ENCODE measurements around the gene EDN2.

Gene EDN2

DNA sequence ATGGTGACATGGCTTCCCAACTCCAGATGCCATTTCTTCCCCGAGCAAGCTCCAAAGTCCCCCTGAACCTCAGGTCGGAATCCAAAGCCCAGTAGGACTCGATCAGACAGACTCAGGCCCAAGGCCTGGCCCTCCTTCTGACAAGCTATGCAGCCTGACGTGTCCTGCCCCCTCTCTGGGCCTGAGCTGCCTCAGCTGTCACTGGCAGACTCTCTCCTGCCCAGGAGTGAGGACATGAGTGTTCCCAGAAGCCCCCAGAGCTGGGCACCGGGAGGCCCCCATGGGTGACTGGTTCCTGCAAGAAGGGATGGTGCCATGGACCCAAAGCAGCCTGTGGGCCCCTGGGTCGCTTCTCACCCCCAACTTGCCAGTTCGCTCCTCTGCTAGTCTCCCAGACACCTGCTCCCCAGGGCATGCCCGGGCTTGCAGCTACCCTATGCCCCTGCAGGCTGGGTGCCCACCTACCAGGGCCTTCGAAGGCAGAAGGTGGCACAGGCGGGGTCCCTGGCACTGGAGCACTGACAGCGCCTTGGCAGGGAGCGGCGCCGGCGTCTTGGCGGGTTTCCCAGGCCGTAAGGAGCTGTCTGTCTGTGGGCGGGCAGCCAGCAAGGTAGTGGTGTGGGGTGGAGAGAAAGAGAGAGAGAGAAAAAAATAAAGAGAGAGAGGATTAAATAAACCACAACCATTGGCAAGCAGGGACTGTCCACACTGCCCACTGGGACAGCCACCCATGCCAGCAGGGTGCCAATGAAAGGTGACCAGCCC is 2.3 kb downstream of the EDN2 start:
- DNase-seq: no peak

- no peak for DNase-seq
Measured at GRCh38 chr1:41481109-41481775, 3.2 kb downstream of the EDN2 start.

GRCh38 chr1:41480204-41481108 is 4.0 kb downstream of the EDN2 start:
- DNase-seq: no peak

GRCh38 chr1:41479808-41480160 is 4.7 kb downstream of the EDN2 start:
- no peak for DNase-seq

GRCh38 chr1:41479000-41479807 is 5.3 kb downstream of the EDN2 start:
- no peak for DNase-seq

DNA sequence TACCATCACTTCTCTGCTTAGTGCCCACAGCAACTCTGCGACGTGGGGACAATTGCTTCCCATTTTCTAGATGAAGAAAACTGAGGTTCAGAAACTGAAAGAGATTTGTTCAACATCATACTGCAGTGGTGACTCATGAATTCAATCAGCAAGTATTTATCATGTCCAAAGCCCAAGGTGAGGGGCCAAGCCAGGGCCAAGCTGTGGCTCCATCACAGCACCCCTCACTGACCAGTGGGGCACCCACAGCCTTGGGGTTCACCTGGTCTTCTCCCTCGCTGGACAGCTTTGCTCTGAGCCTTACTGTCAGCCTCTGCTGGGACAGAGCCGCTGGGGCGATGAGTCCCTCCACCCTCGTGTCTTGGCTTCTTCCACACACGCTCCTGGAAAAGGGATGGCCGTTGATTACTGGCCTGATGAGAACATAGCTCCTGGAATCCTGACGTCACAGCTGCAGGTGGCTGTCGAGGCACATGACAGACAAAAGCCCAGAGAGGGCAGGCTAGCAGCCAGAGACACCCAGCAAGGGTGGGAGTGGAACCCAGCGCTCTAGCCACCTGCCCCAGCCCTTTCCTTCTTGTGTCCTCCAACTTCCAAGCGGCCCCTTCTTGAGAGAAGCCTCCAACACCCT is 6.2 kb downstream of the EDN2 start:
- DNase-seq: no peak

DNA sequence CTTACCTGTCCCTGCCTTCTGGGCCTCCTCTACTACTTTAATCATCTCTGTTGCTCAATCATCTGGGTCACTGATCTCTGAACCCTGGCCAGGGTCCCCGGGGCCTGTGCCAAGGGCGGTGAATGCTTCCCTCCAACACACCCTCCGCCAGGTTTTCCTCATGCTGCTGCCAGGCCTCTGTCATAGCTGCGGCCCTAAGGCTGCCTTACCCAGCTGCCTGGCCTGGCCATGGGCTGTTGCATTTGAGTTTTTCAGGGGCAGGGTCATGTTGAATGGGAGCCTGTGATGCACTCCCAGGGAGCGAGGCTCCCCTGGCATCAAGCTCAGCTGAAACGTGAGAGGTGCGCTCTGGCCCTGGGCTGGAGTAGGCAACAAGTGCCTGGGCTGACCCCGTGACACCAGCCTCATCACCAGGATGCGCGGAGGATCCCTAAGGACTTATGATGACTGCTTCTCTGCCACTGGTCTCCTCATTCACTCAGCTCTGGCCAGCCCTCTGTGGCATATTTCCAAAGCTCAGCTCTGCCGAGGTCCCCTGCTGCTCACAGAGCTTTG is 7.6 kb downstream of the EDN2 start:
- no peak for DNase-seq

GRCh38 chr1:41475859-41476567 is 8.5 kb downstream of the EDN2 start:
- no peak for DNase-seq

GRCh38 chr1:41475346-41475745 is 9.1 kb downstream of the EDN2 start:
- DNase-seq: no peak

- DNase-seq: no peak
Measured at GRCh38 chr1:41474490-41475271, 9.8 kb downstream of the EDN2 start.

GRCh38 chr1:41473738-41474362 is 10.6 kb downstream of the EDN2 start:
- no peak for DNase-seq

DNA sequence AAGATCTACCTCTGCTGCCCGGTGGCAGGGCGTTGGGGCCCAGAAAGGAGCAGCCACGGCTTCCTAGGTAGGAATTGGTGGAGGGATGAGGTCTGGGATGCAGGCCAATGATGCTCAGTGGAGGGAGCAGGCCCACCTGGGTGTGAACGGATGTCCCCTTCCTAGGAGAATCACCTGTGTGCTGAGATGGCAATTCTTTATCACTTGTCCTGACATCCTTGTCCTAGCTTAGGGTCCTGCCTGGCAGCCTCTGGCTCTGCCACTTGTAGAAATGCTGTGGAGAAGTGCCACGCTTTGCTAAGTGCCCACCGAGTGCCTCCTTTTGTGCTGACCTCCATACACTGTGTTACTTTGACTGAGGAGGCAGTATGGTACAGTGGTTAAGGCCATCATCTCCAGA is 12.8 kb downstream of the EDN2 start:
- no peak for DNase-seq

DNA sequence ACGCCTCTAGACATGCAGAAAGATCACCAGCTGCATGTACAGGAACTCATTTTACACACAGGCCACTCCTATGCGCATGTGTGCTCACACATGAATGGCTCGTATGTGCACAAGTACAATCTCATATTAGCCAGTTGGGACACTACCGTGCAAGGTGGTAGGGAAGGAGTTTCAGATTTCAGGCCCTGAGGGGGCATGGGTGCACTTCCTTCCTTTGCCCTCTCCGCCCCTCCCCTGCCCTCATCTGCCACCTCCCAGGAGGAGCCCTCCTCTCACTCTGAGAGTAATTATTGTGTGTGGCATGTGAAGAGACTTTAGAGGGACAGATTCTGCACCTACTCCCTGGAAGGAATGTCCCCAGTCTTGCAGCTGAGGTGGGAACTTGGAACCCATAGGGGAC is 14.8 kb downstream of the EDN2 start:
- no peak for DNase-seq

- DNase-seq: no peak
Measured at GRCh38 chr1:41468122-41468762, 16.2 kb downstream of the EDN2 start.

- DNase-seq: no peak
Measured at GRCh38 chr1:41467673-41468072, 16.8 kb downstream of the EDN2 start.

- DNase-seq: no peak
Measured at GRCh38 chr1:41466146-41466545, 18.3 kb downstream of the EDN2 start.

DNA sequence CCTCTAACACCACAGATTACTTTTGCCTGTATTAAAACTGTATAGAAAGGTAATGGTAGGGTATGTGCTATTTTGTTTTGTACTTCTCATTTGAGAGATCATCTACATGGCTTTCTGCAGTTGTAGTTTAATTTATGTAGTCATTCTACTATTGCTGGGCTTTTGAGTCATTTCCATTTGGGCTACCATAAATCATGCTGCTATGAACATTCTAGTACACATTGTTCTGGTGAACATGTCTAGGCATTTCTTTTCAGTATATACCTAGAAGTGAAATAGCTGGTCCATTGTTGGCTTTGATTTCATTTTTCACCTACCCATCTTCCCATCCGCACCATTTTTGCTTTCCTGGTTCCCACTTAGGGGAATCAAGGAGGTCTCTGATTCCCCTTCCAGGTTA is 18.7 kb downstream of the EDN2 start:
- no peak for DNase-seq

- no peak for DNase-seq
Measured at GRCh38 chr1:41464885-41465284, 19.6 kb downstream of the EDN2 start.

GRCh38 chr1:41463516-41463915 is 21.0 kb downstream of the EDN2 start:
- no peak for DNase-seq

GRCh38 chr1:41462680-41463004 is 21.8 kb downstream of the EDN2 start:
- DNase-seq: no peak

Data from activated CD4-positive, alpha-beta T cell treated with anti-CD3 and anti-CD28 coated beads for 4 hours (primary cell).